GM12875 (cell line): ENCODE measurements around the gene DCUN1D3.

Experiments used
- H3K4me3 ChIP-seq: one replicate; pipeline ENCODE4 v1.5.1; 2011; ENCODE audit warnings: low read depth, low read length, control low read depth
- CTCF ChIP-seq: IDR thresholded peaks from 2 replicates; pipeline ENCODE4 v1.5.1; 2011; ENCODE audit warnings: low read depth, mild to moderate bottlenecking, control low read depth, inconsistent platforms, low read length, moderate library complexity, borderline replicate concordance; ENCODE audit not compliant: insufficient read depth

Gene DCUN1D3

GRCh38 chr16:20846030-20846429, 54.1 kb downstream of the DCUN1D3 start:
- H3K4me3 ChIP-seq = no peak overlapping the region
- no peak for TF ChIP-seq CTCF

- H3K4me3 ChIP-seq = no peak overlapping the region
- TF ChIP-seq CTCF = no peak
Observed at GRCh38 chr16:20844588-20844987, 55.6 kb downstream of the DCUN1D3 start.

GRCh38 chr16:20844054-20844453, 56.1 kb downstream of the DCUN1D3 start:
- H3K4me3 ChIP-seq = no peak overlapping the region
- no peak for TF ChIP-seq CTCF

GRCh38 chr16:20839504-20839903, 60.7 kb downstream of the DCUN1D3 start:
- TF ChIP-seq CTCF = no peak
- no peak overlapping the region for H3K4me3 ChIP-seq

- H3K4me3 ChIP-seq = no peak overlapping the region
- TF ChIP-seq CTCF = no peak
Observed at GRCh38 chr16:20838240-20838639, 61.9 kb downstream of the DCUN1D3 start.

- H3K4me3 ChIP-seq = no peak overlapping the region
- no peak for TF ChIP-seq CTCF
Observed at GRCh38 chr16:20833086-20833485, 67.1 kb downstream of the DCUN1D3 start.

GRCh38 chr16:20830372-20830771, 69.8 kb downstream of the DCUN1D3 start:
- H3K4me3 ChIP-seq = no peak overlapping the region
- no peak for TF ChIP-seq CTCF
